GM11168 (cell line): ENCODE measurements around the gene OLFML2A.

ENCODE experiments used
- in situ Hi-C: fragments of 300-500 bp; cut with MboI; formaldehyde crosslinking; loops from one replicate; pipeline ENCODE4 v1.12.0; 2022; ENCODE audit warnings: low sequenced_read_pairs; ENCODE audit not compliant: unreplicated experiment

OLFML2A gene

DNA sequence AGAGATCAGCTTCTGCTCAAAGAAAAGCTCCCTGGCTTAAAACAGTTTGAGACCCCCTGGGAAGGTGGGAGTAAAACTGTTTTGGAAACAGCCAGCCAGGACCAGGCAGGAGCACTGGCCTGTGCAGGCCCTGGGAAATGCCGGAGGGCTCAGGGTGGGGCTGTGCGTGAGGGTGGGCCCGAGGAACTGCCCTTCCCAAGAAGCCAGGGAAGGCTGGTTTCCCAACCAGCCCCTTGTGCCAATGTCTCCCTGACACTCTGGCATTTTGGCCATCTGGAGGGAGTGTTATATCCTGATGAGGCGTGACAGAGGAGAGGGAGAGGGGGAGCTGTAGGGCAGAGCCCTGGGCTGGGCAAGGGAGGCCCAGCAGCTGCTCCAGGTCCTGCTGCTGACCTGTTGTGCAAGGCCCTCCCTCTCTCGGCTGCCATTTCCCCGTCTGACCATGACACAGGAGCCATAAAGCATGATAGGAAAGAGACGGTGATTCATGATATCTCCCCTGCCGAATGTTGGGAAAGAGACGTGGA is 16.1 kb downstream of the OLFML2A start:
- in situ Hi-C loops, result no loop called here

DNA sequence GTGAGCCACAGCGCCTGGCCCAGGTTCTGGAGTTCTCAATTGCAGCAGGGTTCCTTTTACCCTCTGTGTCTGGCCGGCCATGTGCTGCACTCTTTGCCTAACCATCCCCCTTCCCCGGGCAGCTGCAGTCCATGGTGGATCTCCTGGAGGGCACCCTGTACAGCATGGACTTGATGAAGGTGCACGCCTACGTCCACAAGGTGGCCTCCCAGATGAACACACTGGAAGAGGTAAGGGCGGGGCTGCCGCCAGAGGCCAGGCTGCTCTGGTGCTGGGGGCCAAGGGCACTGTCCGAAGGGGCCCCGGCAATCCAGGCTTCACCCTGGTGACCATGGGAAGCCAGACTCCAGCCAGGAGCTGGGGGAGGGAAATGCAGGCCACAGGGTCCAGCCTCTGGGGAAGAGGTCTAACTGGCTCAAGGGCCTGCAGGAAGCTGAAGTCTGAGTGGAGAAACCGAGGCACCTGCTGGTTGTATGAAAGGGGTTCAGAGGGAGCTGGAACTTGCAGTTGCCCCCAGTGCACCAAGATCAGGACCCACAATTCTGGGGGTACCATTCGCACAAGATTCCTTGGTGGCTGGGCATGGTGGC is 18.1 kb downstream of the OLFML2A start:
- in situ Hi-C loops, result no loop called here

DNA sequence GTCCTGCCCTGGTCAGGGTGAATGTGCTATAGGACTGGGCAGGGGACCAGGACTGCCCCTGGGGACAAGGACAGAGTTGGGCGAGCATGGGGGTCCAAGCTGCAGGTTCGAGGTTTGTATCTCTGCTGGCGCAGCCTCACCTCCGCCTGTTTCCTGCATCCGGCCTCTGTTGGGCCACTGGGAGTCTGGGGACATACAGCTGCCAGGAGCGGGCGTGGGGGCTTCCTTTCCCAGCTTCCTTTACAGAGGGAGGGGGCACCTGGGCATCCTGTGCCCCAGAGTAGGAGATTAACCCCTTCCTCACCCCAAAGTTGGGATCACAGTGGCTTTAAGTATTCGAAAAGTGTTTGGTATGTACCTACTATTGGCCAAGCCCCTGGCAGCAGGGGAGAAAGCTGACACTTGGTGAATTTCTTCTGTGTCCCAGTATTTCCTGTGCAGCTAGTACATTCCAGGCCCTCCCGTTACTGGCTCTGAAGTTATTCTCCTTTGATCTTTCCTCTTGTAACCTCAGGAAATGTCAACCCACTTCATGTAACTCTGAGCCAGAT is 19.0 kb downstream of the OLFML2A start:
- in situ Hi-C loops, result no loop called here

DNA sequence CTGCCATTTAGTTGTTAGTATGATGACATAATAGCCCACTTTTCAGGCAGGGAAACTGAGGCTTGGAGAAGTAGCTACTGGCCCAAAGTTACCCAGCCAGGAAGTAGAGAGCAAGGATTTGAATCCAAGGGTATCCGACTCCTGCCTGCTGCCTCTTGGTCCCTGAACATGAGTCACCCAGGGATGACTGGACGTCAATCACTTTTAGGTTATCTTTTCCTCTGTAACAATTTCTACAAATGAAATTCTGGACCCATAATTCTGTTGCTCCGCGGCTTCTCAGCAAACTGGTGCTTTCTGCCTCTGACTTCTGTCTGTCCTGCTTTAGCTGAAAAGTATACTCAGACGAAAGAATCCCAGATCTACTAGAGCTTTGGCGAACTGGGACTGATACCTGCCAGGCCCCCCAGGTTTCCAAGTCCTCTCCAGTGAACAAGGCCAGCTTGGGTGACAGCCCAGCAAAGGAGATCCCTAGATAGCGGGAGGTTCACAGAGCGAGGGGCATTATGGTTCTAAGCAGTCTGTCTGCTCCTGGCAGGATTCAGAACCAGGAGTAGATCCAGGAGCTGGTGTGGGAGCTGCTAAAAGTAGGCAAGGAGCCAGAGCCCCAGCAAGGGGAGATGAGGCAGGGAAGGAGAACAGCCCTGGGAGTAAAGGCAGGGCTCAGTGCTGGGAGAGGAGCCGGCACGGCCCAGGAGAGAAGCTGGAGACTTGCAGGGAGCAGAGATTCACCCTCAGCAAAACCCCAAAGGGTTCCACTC is 20.6 kb downstream of the OLFML2A start:
- in situ Hi-C loops, result no loop called here

DNA sequence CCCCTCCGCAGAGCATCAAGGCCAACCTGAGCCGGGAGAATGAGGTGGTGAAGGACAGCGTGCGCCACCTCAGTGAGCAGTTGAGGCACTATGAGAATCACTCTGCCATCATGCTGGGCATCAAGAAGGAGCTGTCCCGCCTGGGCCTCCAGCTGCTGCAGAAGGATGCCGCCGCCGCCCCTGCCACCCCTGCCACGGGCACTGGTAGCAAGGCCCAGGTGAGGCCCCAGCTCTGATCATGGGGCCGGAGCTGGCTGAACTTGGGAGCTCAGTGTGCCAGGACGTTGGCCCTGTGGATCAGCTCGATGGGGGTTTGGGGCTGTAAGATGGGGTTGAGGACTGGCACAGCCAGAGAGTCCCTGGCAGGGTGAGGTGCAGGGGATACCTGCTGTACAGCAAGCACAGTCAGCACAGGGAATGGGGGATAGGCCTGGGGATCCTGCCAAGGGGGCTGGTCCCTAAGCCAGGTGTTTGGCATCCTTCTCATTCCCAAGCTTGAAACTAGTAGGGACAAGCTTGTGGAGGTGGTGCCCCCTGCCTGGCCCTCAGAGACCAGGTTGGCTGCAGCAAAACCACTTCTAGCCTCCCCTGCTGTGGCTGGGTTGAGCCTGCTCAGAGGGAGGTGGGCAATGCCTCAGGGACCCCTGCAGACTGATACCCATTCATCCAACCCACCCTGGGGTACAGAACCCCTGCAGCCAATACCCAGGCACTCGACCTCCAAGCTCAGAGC is 22.5 kb downstream of the OLFML2A start:
- in situ Hi-C loops, result no loop called here

DNA sequence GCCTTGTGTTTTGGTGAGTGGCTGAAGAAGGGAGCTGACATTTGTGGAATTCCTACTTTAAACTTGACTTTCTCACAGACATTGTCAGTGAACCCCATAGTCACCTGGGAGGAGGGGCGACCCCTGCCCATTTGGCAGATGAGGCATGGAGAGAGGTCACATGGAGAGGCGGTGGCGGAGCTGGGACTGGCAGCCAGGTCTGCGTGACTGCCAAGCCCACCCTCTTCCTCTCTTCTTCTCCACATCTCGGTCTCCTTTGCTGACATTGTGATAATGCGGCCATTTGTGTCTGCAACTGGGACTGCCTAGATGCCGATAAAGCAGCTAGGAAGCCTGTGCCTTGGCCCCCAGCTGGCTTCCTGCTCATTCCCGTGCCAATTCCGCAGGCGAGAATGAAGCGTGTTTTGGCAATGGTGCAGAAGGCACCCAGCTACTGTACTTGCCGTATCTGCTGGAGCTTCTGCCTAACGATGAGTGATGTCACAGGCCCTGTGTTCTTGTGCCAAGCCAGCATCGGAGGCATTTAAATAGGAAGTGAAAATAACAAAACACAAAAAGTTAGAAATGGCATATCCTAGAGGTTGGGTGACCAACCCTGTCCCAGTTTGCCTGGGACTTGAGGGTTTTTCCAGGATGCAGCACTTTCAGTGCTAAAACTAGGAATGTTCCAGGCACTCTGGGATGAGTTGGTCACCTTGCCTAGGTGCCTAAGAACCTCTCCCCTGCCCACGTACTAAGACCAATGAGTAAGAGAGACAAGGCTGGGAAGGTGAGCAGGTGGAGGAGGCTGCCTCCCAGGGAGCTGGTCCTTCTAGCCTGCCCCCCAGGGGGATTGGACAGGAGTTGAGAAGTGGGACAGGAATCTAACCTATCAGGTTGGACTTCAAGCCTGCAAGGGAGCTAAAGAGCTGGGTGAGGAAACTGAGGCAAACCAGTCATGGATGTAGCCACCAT is 23.6 kb downstream of the OLFML2A start:
- in situ Hi-C loops, result no loop called here

DNA sequence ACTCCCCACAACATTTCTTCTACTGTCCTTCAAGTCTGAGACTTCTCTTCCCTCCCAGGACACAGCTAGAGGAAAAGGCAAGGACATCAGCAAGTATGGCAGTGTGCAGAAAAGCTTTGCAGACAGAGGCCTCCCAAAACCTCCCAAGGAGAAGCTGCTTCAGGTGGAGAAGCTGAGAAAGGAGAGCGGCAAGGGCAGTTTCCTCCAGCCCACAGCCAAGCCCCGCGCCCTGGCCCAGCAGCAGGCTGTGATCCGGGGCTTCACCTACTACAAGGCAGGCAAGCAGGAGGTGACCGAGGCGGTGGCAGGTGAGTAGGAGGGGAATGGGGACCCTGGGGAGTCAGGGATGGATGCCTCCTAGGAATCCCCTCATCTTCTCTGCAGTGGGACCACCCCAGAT is 24.4 kb downstream of the OLFML2A start:
- in situ Hi-C loops, result no loop called here

DNA sequence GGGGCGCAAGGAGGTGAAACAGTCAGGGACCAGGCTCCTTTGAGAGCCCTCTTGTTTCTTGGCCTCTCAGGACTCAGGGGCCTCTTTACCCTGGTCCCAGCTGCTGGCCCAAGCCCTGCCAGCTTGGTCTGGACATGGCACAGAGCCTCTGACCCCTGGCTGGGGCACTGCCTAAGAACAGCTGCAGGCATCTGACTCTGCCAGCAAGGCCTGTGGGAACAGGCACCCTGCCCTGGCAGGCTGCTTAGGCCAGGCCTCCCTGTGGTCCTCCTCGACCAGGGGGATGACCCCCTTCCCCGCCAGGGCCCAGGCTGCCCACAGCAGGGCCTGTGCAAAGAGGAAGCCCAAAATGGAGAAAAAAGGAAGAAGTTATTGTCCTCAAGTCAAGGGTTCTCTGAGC is 25.5 kb downstream of the OLFML2A start:
- in situ Hi-C loops, result no loop called here

DNA sequence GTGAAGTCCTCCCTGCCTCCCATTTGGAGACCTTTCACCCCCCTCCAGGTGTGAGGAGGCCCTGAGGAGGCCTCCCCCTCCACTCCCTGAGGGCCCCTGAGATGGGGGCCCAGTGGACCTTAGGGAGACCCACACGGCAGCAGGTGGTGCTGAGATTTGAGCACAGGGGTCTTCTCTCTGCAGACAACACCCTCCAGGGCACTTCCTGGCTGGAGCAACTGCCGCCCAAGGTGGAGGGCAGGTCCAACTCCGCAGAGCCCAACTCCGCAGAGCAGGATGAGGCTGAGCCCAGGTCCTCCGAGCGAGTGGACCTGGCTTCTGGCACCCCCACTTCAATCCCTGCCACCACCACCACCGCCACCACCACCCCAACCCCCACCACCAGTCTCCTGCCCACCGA is 27.0 kb downstream of the OLFML2A start:
- in situ Hi-C loops, result no loop called here

DNA sequence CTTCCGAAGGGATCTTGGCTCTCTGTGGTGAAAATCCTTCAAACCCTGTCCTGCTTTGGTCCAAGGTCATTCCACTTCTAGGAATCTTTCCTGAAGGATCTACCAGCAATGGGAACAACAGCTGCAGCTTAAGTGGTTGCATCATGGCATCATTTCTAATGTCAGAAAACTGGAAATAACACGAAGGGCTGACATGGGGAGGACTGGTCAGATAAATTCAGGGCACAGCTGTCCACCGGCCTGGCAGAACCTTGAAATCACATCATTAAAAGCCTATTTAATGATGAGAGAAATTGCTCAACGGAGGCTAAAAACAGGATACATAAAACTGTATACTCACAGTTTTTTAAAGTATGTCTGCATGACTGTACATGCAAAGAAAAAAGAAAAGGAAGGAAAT is 28.3 kb downstream of the OLFML2A start:
- in situ Hi-C loops, result no loop called here

DNA sequence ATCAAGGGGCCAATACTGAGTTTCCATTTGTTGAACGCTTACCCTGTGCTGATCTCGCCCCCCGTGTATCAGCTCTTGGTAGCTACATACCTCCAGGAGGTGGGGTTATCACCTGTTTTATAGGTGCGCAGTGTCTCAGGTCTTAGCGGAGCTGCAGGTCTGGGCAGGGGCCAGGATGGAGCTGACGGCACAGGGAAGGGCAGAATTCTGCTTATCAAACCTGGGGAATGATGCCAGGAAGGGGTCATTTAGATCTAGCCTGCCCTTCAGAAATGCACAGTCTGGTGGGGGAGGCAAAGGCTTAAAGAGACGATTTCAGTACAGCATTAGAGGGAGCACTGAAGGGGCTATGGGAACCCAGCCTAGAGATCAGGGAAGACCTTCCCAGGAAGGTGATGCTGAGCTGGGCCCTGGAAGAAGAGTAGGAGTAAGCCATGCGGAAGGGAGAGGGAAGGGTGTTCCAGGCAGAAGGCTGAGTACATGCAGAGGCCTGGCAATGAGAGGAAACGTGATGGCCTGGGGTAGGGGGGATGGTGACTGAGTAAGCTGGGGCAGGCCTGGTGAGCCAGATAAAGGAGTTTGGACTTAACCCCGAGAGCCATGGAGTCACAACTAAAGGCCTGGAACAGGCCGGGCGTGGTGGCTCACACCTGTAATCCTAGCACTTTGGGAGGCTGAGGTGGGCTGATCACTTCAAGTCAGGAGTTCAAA is 31.5 kb downstream of the OLFML2A start:
- in situ Hi-C loops, result no loop called here

DNA sequence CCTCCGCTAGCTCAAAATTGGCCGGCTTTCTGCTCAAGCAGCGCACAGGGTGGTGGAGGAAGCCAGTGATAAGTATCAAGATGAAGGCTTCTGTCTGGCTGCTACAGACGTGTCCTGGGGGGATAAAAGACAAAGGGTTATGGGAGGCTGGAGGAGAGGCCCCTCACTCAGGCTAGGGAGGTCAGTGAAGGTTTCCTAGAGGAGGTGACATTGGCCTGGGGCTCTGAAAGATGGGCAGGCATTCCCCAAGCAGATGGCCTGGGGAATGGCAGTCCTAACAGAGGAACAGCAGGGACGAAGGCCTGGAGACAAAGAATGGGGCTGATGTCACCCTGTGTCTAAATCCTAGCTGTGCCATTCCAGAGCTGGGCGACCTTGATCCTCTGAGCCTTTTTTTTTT is 32.3 kb downstream of the OLFML2A start:
- in situ Hi-C loops, result no loop called here

DNA sequence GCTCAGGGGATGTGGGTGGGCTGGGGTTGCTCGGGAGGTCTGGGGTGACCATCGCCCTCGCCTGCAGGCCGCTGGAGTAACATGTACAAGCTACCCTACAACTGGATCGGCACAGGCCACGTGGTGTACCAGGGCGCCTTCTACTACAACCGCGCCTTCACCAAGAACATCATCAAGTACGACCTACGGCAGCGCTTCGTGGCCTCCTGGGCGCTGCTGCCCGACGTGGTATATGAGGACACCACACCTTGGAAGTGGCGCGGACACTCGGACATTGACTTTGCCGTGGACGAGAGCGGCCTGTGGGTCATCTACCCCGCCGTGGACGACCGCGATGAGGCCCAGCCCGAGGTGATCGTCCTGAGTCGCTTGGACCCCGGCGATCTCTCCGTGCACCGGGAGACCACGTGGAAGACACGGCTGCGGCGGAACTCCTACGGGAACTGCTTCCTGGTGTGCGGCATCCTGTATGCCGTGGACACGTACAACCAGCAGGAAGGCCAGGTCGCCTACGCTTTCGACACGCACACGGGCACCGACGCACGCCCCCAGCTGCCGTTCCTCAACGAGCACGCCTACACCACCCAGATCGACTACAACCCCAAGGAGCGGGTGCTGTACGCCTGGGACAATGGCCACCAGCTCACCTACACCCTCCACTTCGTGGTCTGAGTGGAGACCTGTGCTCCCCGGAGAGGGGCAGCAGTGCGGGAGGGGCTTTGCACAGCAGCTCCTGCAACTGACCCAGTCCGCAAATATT is 33.0 kb downstream of the OLFML2A start:
- in situ Hi-C loops, result no loop called here

DNA sequence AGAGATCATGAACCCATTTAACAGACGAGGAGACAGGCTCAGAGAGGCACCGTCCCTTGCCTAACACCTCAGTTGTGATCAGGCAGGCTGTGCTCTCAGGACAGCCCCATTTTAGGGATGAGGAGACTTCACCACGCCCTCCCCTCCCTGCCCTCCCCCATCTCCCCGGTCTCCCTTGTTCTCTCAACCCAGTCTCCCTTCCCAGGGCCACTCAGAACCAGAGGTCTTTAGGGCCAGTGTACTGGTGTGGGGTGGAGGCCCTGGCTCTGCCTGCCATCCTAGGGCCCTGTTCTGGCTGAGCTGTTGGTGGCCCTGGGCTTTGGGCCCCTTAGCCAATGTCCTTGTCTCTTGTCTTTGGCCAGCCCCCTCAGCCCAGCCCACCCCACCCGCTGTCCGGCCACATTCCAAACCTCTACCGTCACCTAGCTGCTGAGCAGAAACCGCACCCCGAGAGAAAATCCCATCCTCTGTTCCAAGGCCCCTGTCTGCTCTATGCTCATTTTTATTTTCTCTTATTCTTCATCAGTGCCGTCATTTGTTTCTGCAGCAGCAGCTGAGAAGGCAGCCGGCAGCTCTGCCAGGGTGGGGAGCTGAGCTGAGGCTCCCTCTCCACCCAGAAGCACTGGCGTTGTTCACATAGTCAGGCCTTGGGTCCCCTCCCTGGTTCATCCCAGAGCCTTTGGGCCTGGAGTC is 33.9 kb downstream of the OLFML2A start:
- in situ Hi-C loops, result no loop called here

DNA sequence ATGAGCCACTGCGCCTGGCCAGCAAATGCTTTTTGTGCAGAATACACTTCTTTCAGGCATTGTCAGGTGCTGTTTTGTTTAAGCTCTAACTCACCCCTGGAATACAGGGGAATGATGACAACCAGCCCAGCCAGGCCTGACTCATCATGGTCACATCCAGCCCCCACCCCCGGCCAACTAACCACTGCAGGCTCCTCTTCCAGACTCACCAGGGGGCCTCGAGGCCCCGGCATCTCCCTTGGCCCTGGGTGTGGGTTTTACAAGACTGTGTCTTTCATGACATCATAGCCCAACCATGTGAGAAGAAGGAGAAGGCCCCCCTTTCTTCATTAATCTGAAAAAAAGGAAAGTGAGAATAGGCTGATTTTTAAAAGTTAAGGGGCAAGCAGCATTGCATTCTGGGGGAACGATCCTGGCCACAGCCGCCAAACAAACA is 35.5 kb downstream of the OLFML2A start:
- in situ Hi-C loops, result no loop called here

DNA sequence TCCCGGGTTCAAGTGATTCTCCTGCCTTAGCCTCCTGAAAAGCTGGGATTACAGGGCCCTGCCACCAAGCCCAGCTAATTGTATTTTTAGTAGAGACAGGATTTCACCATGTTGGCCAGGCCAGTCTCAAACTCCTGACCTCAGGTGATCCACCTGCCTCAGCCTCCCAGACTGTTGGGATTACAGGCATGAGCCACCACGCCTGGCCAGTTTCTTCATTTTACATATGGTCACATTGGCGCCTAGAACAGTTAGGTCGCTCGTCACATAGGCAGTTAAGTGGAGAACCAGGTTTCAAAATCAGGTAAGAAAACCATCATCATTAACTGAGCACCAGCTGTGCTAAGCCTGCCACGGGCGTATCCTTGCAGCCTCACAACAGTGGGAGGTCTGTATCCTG is 36.1 kb downstream of the OLFML2A start:
- in situ Hi-C loops, result no loop called here

DNA sequence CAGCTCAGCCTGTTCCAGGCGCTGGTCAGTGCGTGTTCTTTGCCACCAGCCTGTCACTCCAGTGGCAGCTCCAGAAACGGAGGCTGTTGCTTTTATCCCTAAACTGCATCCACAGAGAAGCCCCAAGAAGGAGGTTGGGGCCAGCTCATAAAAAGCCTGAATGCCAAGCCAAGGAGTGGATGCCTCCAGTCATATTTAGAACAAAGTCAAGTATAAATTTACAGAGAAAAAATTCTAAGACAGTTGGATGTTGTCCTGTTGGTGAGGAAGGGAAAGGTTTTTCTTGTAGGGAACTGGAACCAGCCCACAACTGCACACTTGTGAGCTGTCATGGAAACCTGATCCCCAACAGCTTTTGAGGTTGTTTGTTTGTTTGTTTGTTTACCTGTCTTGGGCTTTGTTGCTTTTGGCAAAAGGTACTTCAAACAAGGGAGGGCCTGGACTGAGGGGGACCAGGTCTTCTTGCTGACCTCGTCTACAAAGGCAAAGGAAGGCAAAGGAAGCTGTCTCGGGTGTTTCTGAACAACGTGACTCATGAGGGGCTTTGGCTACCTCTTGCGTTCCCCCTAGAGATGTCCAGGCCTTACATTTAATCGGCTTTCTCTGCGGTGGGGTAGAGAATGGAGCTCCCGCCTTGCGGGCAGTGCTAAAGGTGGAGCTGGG is 36.7 kb downstream of the OLFML2A start:
- in situ Hi-C loops, result no loop called here

DNA sequence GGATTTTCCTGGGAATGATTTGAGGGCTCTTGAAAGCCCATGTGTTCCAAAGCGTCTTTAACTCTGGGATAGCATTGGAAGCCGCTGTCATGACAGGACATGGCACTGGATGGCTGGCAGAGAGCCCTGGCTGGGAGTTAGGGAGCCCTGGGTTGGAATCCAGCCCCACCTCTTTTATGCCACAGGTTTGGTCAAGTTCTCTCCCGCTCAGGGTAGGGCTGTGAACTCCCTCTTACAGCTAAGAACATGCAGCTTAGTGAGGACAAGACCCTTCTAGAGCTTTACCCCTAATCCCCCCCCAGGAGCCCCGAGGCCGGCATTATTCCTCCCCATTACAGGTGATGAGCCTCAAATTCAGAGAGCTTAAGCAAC is 37.2 kb downstream of the OLFML2A start:
- in situ Hi-C loops, result no loop called here
